ENCODE results near the gene RELN. TPM values are rescaled to one million over a fixed set of nuclear protein-coding genes. Genes with fewer than 3 reads are reported as not detected.

The RELN gene
- total and polyA plus RNA-seq, 3 donors from 2014 or later = 3.8 to 5.8 (median 5.2) TPM

- DNase-seq = no peak
- Histone ChIP-seq H3K4me1 (no peaks in the 10 kb centered on the region), H3K27me3 (no peaks in the 10 kb centered on the region), H3K9me3 (no peaks in the 10 kb centered on the region), H3K4me3 (no peak overlapping the region), H3K27ac (no peak overlapping the region), H3K36me3 (ENCODE audit: low read depth, missing control alignments) (no peaks in the 10 kb centered on the region)
- TF ChIP-seq CTCF (IDR thresholded peaks at IDR 0.05) (no peak), POLR2A (IDR thresholded peaks at IDR 0.05) (no peak)
- WGBS, 2 donors = 93 to 95% methylated on average over 1 of the region's 1 CpG
- intact Hi-C loops (cut with DNase I; ENCODE audit: low total_unique reads) = no loop called here
Measured at GRCh38 chr7:103592187-103592586, 397.3 kb downstream of the RELN start.

GRCh38 chr7:103580031-103580430 lies 409.4 kb downstream of the RELN start:
- H3K4me3 ChIP-seq = no peak overlapping the region
- no peaks in the 10 kb centered on the region for H3K4me1 ChIP-seq
- no peaks in the 10 kb centered on the region for H3K36me3 ChIP-seq (ENCODE audit: low read depth, missing control alignments)
- TF ChIP-seq POLR2A (IDR thresholded peaks at IDR 0.05) (no peak), CTCF (IDR thresholded peaks at IDR 0.05) (no peak)
- H3K27me3 ChIP-seq = no peaks in the 10 kb centered on the region
- 87 to 97% methylated on average over 2 of the region's 2 CpGs for WGBS, 2 donors
- no peak for DNase-seq
- no peaks in the 10 kb centered on the region for H3K9me3 ChIP-seq
- no peak overlapping the region for H3K27ac ChIP-seq
- intact Hi-C loops (cut with DNase I; ENCODE audit: low total_unique reads) = no loop called here

DNA sequence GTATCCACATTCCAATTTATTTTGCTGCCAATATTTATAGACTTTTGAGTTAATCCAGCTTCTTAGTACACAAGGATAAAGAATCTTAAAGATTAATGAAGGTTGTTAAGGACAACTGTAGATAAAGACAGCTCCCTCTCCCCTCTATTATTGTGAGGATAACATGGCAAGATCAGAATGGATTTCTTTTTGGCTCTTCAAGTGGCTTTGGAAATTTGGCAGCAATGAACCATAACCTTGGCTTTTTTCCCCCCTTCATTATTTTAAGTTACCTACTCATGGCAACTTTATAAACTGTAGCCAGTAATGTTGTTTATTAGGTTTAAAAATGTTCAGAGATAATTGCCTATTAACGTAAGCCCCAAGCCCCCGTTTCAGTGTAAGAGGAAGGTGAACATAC lies 412.4 kb downstream of the RELN start:
- H3K4me1 ChIP-seq = no peaks in the 10 kb centered on the region
- intact Hi-C loops (cut with DNase I; ENCODE audit: low total_unique reads) = no loop called here
- H3K9me3 ChIP-seq = no peaks in the 10 kb centered on the region
- no peaks in the 10 kb centered on the region for H3K27me3 ChIP-seq
- TF ChIP-seq POLR2A (IDR thresholded peaks at IDR 0.05) (no peak), CTCF (IDR thresholded peaks at IDR 0.05) (no peak)
- no peaks in the 10 kb centered on the region for H3K36me3 ChIP-seq (ENCODE audit: low read depth, missing control alignments)
- DNase-seq = no peak
- WGBS, 2 donors = 57 to 73% methylated on average over 2 of the region's 2 CpGs
- H3K27ac ChIP-seq = no peak overlapping the region
- H3K4me3 ChIP-seq = no peak overlapping the region

DNA sequence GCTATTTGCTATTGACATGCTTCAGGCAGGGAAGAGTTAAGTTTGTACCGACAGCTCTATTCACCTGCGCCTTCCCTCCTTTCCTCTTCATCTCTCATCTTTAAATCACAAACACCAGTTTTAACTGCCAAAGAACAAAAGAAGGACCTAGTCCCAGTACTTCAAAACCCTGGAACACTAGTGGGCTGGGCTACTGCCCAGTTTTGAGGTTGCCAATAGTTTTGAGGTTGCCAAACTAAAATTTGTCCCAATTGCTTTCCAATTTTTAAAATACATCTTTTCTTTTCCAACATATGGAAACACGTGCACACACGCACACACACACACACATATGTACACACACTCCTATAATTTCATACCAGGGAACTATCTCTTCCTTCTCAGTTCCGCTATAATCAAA lies 412.8 kb downstream of the RELN start:
- Histone ChIP-seq H3K27ac (no peak overlapping the region), H3K4me1 (no peaks in the 10 kb centered on the region), H3K27me3 (no peaks in the 10 kb centered on the region), H3K9me3 (no peaks in the 10 kb centered on the region), H3K36me3 (ENCODE audit: low read depth, missing control alignments) (no peaks in the 10 kb centered on the region), H3K4me3 (no peak overlapping the region)
- intact Hi-C loops (cut with DNase I; ENCODE audit: low total_unique reads) = no loop called here
- no peak for DNase-seq
- TF ChIP-seq POLR2A (IDR thresholded peaks at IDR 0.05) (no peak), CTCF (IDR thresholded peaks at IDR 0.05) (no peak)
- 67 to 82% methylated on average over 5 of the region's 5 CpGs for WGBS, 2 donors

DNA sequence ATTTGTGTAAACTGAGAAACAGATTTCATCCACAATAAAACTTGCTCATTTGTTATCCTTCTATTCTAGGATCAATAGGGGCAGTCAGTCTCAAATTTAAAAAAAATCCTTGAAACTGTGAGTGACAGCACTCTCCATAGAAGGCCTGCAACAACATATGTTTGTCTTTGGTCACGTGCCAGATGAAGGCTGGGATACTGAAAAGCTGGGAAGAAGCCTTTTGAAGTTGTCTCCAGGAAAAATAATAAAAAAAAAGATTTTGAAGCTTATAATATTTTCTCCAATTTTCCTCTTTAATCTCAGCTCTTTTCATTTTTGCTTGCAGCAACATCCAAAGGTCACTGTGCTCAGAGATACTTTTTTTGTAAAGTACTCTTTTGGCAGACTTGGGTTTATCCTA lies 414.9 kb downstream of the RELN start:
- 38 to 73% methylated on average over 1 of the region's 1 CpG for WGBS, 2 donors
- H3K4me1 ChIP-seq = no peaks in the 10 kb centered on the region
- intact Hi-C loops (cut with DNase I; ENCODE audit: low total_unique reads) = no loop called here
- H3K4me3 ChIP-seq = no peak overlapping the region
- H3K36me3 ChIP-seq (ENCODE audit: low read depth, missing control alignments) = no peaks in the 10 kb centered on the region
- no peak for DNase-seq
- no peaks in the 10 kb centered on the region for H3K9me3 ChIP-seq
- H3K27ac ChIP-seq = no peak overlapping the region
- TF ChIP-seq POLR2A (IDR thresholded peaks at IDR 0.05) = no peak
- no peak for TF ChIP-seq CTCF (IDR thresholded peaks at IDR 0.05)
- H3K27me3 ChIP-seq = no peaks in the 10 kb centered on the region

All from testis (tissue), 3 donors.